ENCODE data around the gene UBA1. TPM values are rescaled to one million over a fixed set of nuclear protein-coding genes. Genes with fewer than 3 reads are reported as not detected.

UBA1 gene
- polyA plus RNA-seq (ENCODE audit: insufficient read length in 4 of 4), result 100 to 1,000 TPM; 164 to 289 (median 229) TPM

GRCh38 chrX:47193475-47194193, at the start of gene UBA1:
Gene UBA1, plus strand, starts transcription at chrX:47193829. Its CDS starts 4,974 bp downstream, at chrX:47198803.
- peak; percentile 86 to 90 (median 88) for DNase-seq (ENCODE audit: low read depth in 4 of 4, low spot score in 3 of 4)

- DNase-seq (ENCODE audit: low read depth in 4 of 4, low spot score in 3 of 4), result no peak
These were observed 49.6 kb upstream of the UBA1 start for GRCh38 chrX:47143894-47144625.

- DNase-seq (ENCODE audit: low read depth in 4 of 4, low spot score in 3 of 4), result peak; percentile 73 to 81 (median 79)
These were observed 48.8 kb upstream of the UBA1 start, which contains the start of the genes NDUFB11 and RBM10 for GRCh38 chrX:47144626-47145394. Gene NDUFB11, minus strand, starts transcription at chrX:47144702. Its CDS starts 23 bp downstream, at chrX:47144679. Gene RBM10, plus strand, starts transcription at chrX:47145221. Its CDS starts 2,261 bp downstream, at chrX:47147482.

GRCh38 chrX:47145395-47146120, 48.1 kb upstream of the UBA1 start:
- DNase-seq (ENCODE audit: low read depth in 4 of 4, low spot score in 3 of 4), result no peak

GRCh38 chrX:47146121-47146935, 47.3 kb upstream of the UBA1 start:
- DNase-seq (ENCODE audit: low read depth in 4 of 4, low spot score in 3 of 4), result no peak

- DNase-seq (ENCODE audit: low read depth in 4 of 4, low spot score in 3 of 4), result no peak
These were observed 46.4 kb upstream of the UBA1 start for GRCh38 chrX:47146936-47147859.

- DNase-seq (ENCODE audit: low read depth in 4 of 4, low spot score in 3 of 4), result no peak
These were observed 44.7 kb upstream of the UBA1 start for GRCh38 chrX:47148946-47149345.

GRCh38 chrX:47151435-47151834, 42.2 kb upstream of the UBA1 start:
- no peak for DNase-seq (ENCODE audit: low read depth in 4 of 4, low spot score in 3 of 4)

- DNase-seq (ENCODE audit: low read depth in 4 of 4, low spot score in 3 of 4), result no peak
These were observed 36.8 kb upstream of the UBA1 start for GRCh38 chrX:47156611-47157520.

- no peak for DNase-seq (ENCODE audit: low read depth in 4 of 4, low spot score in 3 of 4)
These were observed 35.5 kb upstream of the UBA1 start for GRCh38 chrX:47158131-47158530.

- DNase-seq (ENCODE audit: low read depth in 4 of 4, low spot score in 3 of 4), result no peak
These were observed 34.8 kb upstream of the UBA1 start for GRCh38 chrX:47158781-47159180.

GRCh38 chrX:47160781-47161180, 32.8 kb upstream of the UBA1 start:
- DNase-seq (ENCODE audit: low read depth in 4 of 4, low spot score in 3 of 4), result no peak

GRCh38 chrX:47162927-47163583, 30.6 kb upstream of the UBA1 start:
- no peak for DNase-seq (ENCODE audit: low read depth in 4 of 4, low spot score in 3 of 4)

- no peak for DNase-seq (ENCODE audit: low read depth in 4 of 4, low spot score in 3 of 4)
These were observed 29.2 kb upstream of the UBA1 start for GRCh38 chrX:47164420-47164819.

GRCh38 chrX:47166126-47166525, 27.5 kb upstream of the UBA1 start:
- DNase-seq (ENCODE audit: low read depth in 4 of 4, low spot score in 3 of 4), result no peak

- DNase-seq (ENCODE audit: low read depth in 4 of 4, low spot score in 3 of 4), result no peak
These were observed 25.0 kb upstream of the UBA1 start for GRCh38 chrX:47168495-47169073.

GRCh38 chrX:47169273-47169672, 24.4 kb upstream of the UBA1 start:
- DNase-seq (ENCODE audit: low read depth in 4 of 4, low spot score in 3 of 4), result no peak

Data from left renal pelvis (tissue), 4 donors.